ENCODE results near the gene BPIFB4. TPM values are rescaled to one million over a fixed set of nuclear protein-coding genes. Genes with fewer than 3 reads are reported as not detected.

Gene BPIFB4
- not detected for total RNA-seq
- not detected for polyA plus RNA-seq (2013, experiment 1 of 2)
- 0.03 TPM for polyA plus RNA-seq (2013, experiment 2 of 2)
- 0 to 0.20 (median 0) reads per million in 172 experiments for total RNA-seq

GRCh38 chr20:33079259-33079658 lies at the start of gene BPIFB4:
TSS of gene BPIFB4 (plus strand) at chr20:33079643. CDS start at chr20:33081527, 1,884 bp downstream.
- H3K27me3 ChIP-seq (ENCODE audit: control insufficient read depth in 1 of 2, insufficient read depth in 2 of 2, low read length in 2 of 2), result no peaks in the 10 kb centered on the region
- no peak for TF ChIP-seq CTCF (IDR thresholded peaks at IDR 0.05)
- POLR2A ChIA-PET, result no interaction called here
- H3K27ac Mint-ChIP-seq, result no peak within 1 kb of the TSS
- intact Hi-C loops (cut with DNase I, micrococcal nuclease), result loop anchor here in 1 of 2 experiments (5.0 kb wide), 1 partner anchor 177 kb away; no protein-coding TSS in a partner anchor
- no peak within 1 kb of the TSS for H3K27ac ChIP-seq (ENCODE audit: low read depth in 1 of 2, low read length in 2 of 2)
- ATAC-seq (ENCODE audit: poor library complexity) (no peak), DNase-seq (no peak)
- H3K4me1 ChIP-seq (ENCODE audit: insufficient read depth, low read length), result peaks cover 10% of the 10 kb centered on the region
- no peak within 1 kb of the TSS for H3K4me3 ChIP-seq (ENCODE audit: low read length)
- CTCF ChIA-PET, result no interaction called here
- H3K36me3 ChIP-seq (ENCODE audit: insufficient read depth, low read length), result no peaks in the 10 kb centered on the region
- H3K4me3 Mint-ChIP-seq, result no peak within 1 kb of the TSS
- H3K36me3 Mint-ChIP-seq (ENCODE audit: low read depth), result no peaks in the 10 kb centered on the region
- H3K9me3 ChIP-seq (ENCODE audit: control insufficient read depth in 1 of 2, insufficient read depth in 1 of 2, low read length in 2 of 2), result no peaks in the 10 kb centered on the region
- no peaks in the 10 kb centered on the region for H3K9me3 Mint-ChIP-seq
- H3K27me3 Mint-ChIP-seq, result no peaks in the 10 kb centered on the region
- peaks cover 8% of the 10 kb centered on the region for H3K4me1 Mint-ChIP-seq (ENCODE audit: low read depth)

GRCh38 chr20:33030076-33030475 lies 49.4 kb upstream of the BPIFB4 start:
- Mint-ChIP-seq H3K27me3 (no peaks in the 10 kb centered on the region), H3K4me1 (ENCODE audit: low read depth) (no peaks in the 10 kb centered on the region), H3K9me3 (no peaks in the 10 kb centered on the region), H3K36me3 (ENCODE audit: low read depth) (no peaks in the 10 kb centered on the region), H3K27ac (no peak overlapping the region), H3K4me3 (no peak overlapping the region)
- TF ChIP-seq CTCF (IDR thresholded peaks at IDR 0.05), result no peak
- ATAC-seq (ENCODE audit: poor library complexity), result no peak
- H3K4me1 ChIP-seq (ENCODE audit: insufficient read depth, low read length), result no peaks in the 10 kb centered on the region
- CTCF ChIA-PET, result interaction anchor here (1.4 kb wide), 1 partner anchor 84 kb away, joined by 4 read pairs; no protein-coding TSS in a partner anchor
- no peaks in the 10 kb centered on the region for H3K27me3 ChIP-seq (ENCODE audit: control insufficient read depth in 1 of 2, insufficient read depth in 2 of 2, low read length in 2 of 2)
- H3K36me3 ChIP-seq (ENCODE audit: insufficient read depth, low read length), result no peaks in the 10 kb centered on the region
- H3K4me3 ChIP-seq (ENCODE audit: low read length), result no peak overlapping the region
- no peak overlapping the region for H3K27ac ChIP-seq (ENCODE audit: low read depth in 1 of 2, low read length in 2 of 2)
- intact Hi-C loops (cut with DNase I, micrococcal nuclease), result no loop called here
- H3K9me3 ChIP-seq (ENCODE audit: control insufficient read depth in 1 of 2, insufficient read depth in 1 of 2, low read length in 2 of 2), result peaks cover 6 to 10% of the 10 kb centered on the region in 2 experiments
- POLR2A ChIA-PET, result no interaction called here
- DNase-seq, result no peak

- Mint-ChIP-seq H3K4me3 (no peak overlapping the region), H3K27me3 (no peaks in the 10 kb centered on the region), H3K36me3 (ENCODE audit: low read depth) (no peaks in the 10 kb centered on the region), H3K27ac (no peak overlapping the region), H3K4me1 (ENCODE audit: low read depth) (no peaks in the 10 kb centered on the region), H3K9me3 (no peaks in the 10 kb centered on the region)
- ChIA-PET POLR2A (no interaction called here), CTCF (no interaction called here)
- TF ChIP-seq CTCF (IDR thresholded peaks at IDR 0.05), result no peak
- intact Hi-C loops (cut with DNase I, micrococcal nuclease), result no loop called here
- Histone ChIP-seq H3K9me3 (ENCODE audit: control insufficient read depth in 1 of 2, insufficient read depth in 1 of 2, low read length in 2 of 2) (peaks cover 6 to 10% of the 10 kb centered on the region in 2 experiments), H3K4me3 (ENCODE audit: low read length) (no peak overlapping the region), H3K27ac (ENCODE audit: low read depth in 1 of 2, low read length in 2 of 2) (no peak overlapping the region), H3K4me1 (ENCODE audit: insufficient read depth, low read length) (no peaks in the 10 kb centered on the region), H3K36me3 (ENCODE audit: insufficient read depth, low read length) (no peaks in the 10 kb centered on the region), H3K27me3 (ENCODE audit: control insufficient read depth in 1 of 2, insufficient read depth in 2 of 2, low read length in 2 of 2) (no peaks in the 10 kb centered on the region)
- no peak for ATAC-seq (ENCODE audit: poor library complexity)
- no peak for DNase-seq
Measured at GRCh38 chr20:33030569-33030968, 48.9 kb upstream of the BPIFB4 start.

Measured in CD4-positive, alpha-beta T cell (primary cell).